Lung (tissue), 12 donors: Measurements from ENCODE around the gene COMT. TPM values are rescaled to one million over a fixed set of nuclear protein-coding genes. Genes with fewer than 3 reads are reported as not detected.

Experiments used
- ATAC-seq: fragments of 200-7000 bp; cut with Tn5 transposase; one replicate; pipeline ENCODE4 v1.9.1; 2020; ENCODE audit warnings: moderate number of reproducible peaks; ENCODE audit not compliant: insufficient read depth, low FRiP score
- DNase-seq, 3 donors: peaks; one replicate each; pipeline ENCODE4 v3.0.0-alpha.2; 2013 to 2017
- H3K27ac ChIP-seq, 2 donors: one replicate each; pipeline ENCODE4 v1.5.1; 2013; ENCODE audit warnings: mild to moderate bottlenecking in 2 of 2, moderate library complexity in 2 of 2, control low read depth in 1 of 2, inconsistent platforms in 1 of 2, low read depth in 1 of 2, low read length in 1 of 2
- H3K27me3 ChIP-seq, 3 donors: one replicate each; pipeline ENCODE4 v1.5.1; 2013; ENCODE audit warnings: low read length in 2 of 3; ENCODE audit not compliant: control insufficient read depth in 3 of 3, insufficient read depth in 3 of 3
- H3K36me3 ChIP-seq, 4 donors: one replicate each; pipeline ENCODE4 v1.5.1; 2013; ENCODE audit warnings: low read length in 4 of 4, mild to moderate bottlenecking in 1 of 4, moderate library complexity in 1 of 4; ENCODE audit not compliant: control insufficient read depth in 4 of 4, insufficient read depth in 4 of 4
- H3K4me1 ChIP-seq, 5 donors: one replicate each; pipeline ENCODE4 v1.5.1; 2013; ENCODE audit warnings: low read length in 5 of 5, mild to moderate bottlenecking in 2 of 5, moderate library complexity in 1 of 5; ENCODE audit not compliant: control insufficient read depth in 5 of 5, insufficient read depth in 5 of 5
- H3K4me3 ChIP-seq: one replicate; pipeline ENCODE4 v1.5.1; 2013; ENCODE audit warnings: mild to moderate bottlenecking, control low read depth, moderate library complexity
- H3K9ac ChIP-seq, 2 donors: one replicate each; pipeline ENCODE4 v1.5.1; 2013; ENCODE audit warnings: low read length in 2 of 2, control low read depth in 1 of 2; ENCODE audit not compliant: insufficient read depth in 1 of 2
- H3K9me3 ChIP-seq, 4 donors: one replicate each; pipeline ENCODE4 v1.5.1; 2013; ENCODE audit warnings: low read length in 3 of 4, mild to moderate bottlenecking in 1 of 4, moderate library complexity in 1 of 4; ENCODE audit not compliant: control insufficient read depth in 4 of 4, insufficient read depth in 3 of 4
- CTCF ChIP-seq: IDR thresholded peaks from 2 replicates; pipeline ENCODE4 v1.5.1; 2012; ENCODE audit warnings: mild to moderate bottlenecking; ENCODE audit errors: control extremely low read depth, extremely low read depth
- WGBS, 2 donors: extraction: QIAGEN DNeasy Blood & Tissue Kit; methylation state at CpG; one replicate each; pipeline ENCODE4 v1.1.7; 2013; 5-methylcytosine and 5-hydroxymethylcytosine counted together
- polyA plus RNA-seq, 2 donors: library from polyadenylated mRNA; stranded (reverse); fragments of 200-250 nt; gene quantifications; one replicate each; pipeline ENCODE4 v1.2.1, GENCODE V29; 2013
- total RNA-seq, 2 donors: library from RNA; depleted of rRNA in 1 of 2; stranded (reverse); fragments of >200 nt in 1 of 2; gene quantifications; one replicate each; pipeline ENCODE4 v1.2.1, GENCODE V29; 2014 to 2021
- donor health status: control.
- donor health status: control.
- donor health status: Bipolar disorder and iron deficiency.
- donor health status: healthy.
- donor health status: DM: yes; HTN: yes; CAD: no.

The COMT gene
- total and polyA plus RNA-seq, 4 donors, result 147 to 272 (median 208) TPM

- Histone ChIP-seq H3K4me1 (peaks cover 0 to 37% (median 10%) of the 10 kb centered on the region in 5 donors), H3K9me3 (no peaks in the 10 kb centered on the region), H3K27me3 (no peaks in the 10 kb centered on the region), H3K4me3 (no peak overlapping the region), H3K27ac (no peak overlapping the region), H3K9ac (no peak overlapping the region), H3K36me3 (peaks cover 0 to 1% (median 0%) of the 10 kb centered on the region in 4 donors)
- DNase-seq, result peak in 1 of 3 donors; percentile 9
- no peak for ATAC-seq
- no peak for TF ChIP-seq CTCF
- 85% methylated on average over 19 of the region's 19 CpGs for WGBS, 2 donors
These were observed 16.8 kb downstream of the COMT start for GRCh38 chr22:19958083-19959042.

- Histone ChIP-seq H3K9me3 (no peaks in the 10 kb centered on the region), H3K4me3 (no peak overlapping the region), H3K27me3 (no peaks in the 10 kb centered on the region), H3K27ac (no peak overlapping the region), H3K9ac (no peak overlapping the region), H3K36me3 (peaks cover 0 to 7% (median 1%) of the 10 kb centered on the region in 4 donors), H3K4me1 (peaks cover 0 to 35% (median 10%) of the 10 kb centered on the region in 5 donors)
- WGBS, 2 donors, result 45 to 68% methylated on average over 25 to 30 of the region's 30 CpGs
- TF ChIP-seq CTCF, result no peak
- peak; percentile 45 for ATAC-seq
- peak; percentile 75 to 89 (median 86) for DNase-seq
These were observed 17.5 kb downstream of the COMT start for GRCh38 chr22:19959043-19959586.

GRCh38 chr22:19959587-19960490 is 18.3 kb downstream of the COMT start:
- no peak overlapping the region for H3K27ac ChIP-seq

More at GRCh38 chr22:19959587-19960490, 18.3 kb downstream of the COMT start:
- Histone ChIP-seq H3K4me1 (peaks cover 0 to 35% (median 9%) of the 10 kb centered on the region in 5 donors), H3K4me3 (no peak overlapping the region), H3K36me3 (peaks cover 0 to 14% (median 1%) of the 10 kb centered on the region in 4 donors), H3K27me3 (no peaks in the 10 kb centered on the region), H3K9ac (no peak overlapping the region), H3K9me3 (no peaks in the 10 kb centered on the region)
- ATAC-seq (no peak), DNase-seq (peak in 1 of 3 donors; percentile 28)
- WGBS, 2 donors, result 42 to 59% methylated on average over 13 of the region's 13 CpGs
- no peak for TF ChIP-seq CTCF
